Neural cell (in vitro differentiated cells): ENCODE measurements around the gene ACOX1. TPM values are rescaled to one million over a fixed set of nuclear protein-coding genes. Genes with fewer than 3 reads are reported as not detected.

Source experiments
- H2AFZ ChIP-seq: fragments of 200-600, 300-800 bp; sonication (generic), shearing (Covaris generic); 2 replicates; pipeline ENCODE4 v1.6.0; 2014; ENCODE audit warnings: low read depth, mild to moderate bottlenecking, antibody characterized with exemption, low read length, moderate library complexity
- H3F3A ChIP-seq: fragments of 200-600 bp; shearing (Covaris generic); 2 replicates; pipeline ENCODE4 v1.6.1; 2016; ENCODE audit warnings: mild to moderate bottlenecking, moderate library complexity, mixed read lengths, antibody characterized with exemption, low read length; ENCODE audit not compliant: insufficient read depth, poor library complexity, severe bottlenecking
- H3K27ac ChIP-seq: fragments of 200-600, 300-800 bp; sonication (generic), shearing (Covaris generic); 2 replicates; pipeline ENCODE4 v1.5.1; 2014; ENCODE audit warnings: mild to moderate bottlenecking, low read length, moderate library complexity
- H3K27me3 ChIP-seq: fragments of 300-800, 200-600 bp; sonication (generic), shearing (Covaris generic); 2 replicates; pipeline ENCODE4 v1.6.0; 2014; ENCODE audit warnings: mild to moderate bottlenecking, low read depth, low read length, moderate library complexity; ENCODE audit not compliant: insufficient read depth
- H3K36me3 ChIP-seq: fragments of 300-800, 200-600 bp; sonication (generic), shearing (Covaris generic); 2 replicates; pipeline ENCODE4 v1.5.1; 2014; ENCODE audit warnings: mild to moderate bottlenecking, antibody characterized with exemption, low read length, moderate library complexity; ENCODE audit not compliant: insufficient read depth
- H3K4me2 ChIP-seq: fragments of 300-800, 200-600 bp; sonication (generic), shearing (Covaris generic); 2 replicates; pipeline ENCODE4 v1.6.0; 2014; ENCODE audit warnings: mild to moderate bottlenecking, low read length
- H3K4me3 ChIP-seq: fragments of 300-800, 200-600 bp; sonication (generic), shearing (Covaris generic); 2 replicates; pipeline ENCODE4 v1.5.1; 2014; ENCODE audit warnings: mild to moderate bottlenecking, low read length, moderate library complexity
- H3K79me2 ChIP-seq: fragments of 200-600 bp; shearing (Covaris generic); replicated peaks from 2 replicates; pipeline ENCODE4 v1.6.0; 2014; ENCODE audit warnings: mild to moderate bottlenecking, low read length, moderate library complexity; ENCODE audit not compliant: insufficient read depth
- H3K9ac ChIP-seq: fragments of 300-800, 200-600 bp; sonication (generic), shearing (Covaris generic); 2 replicates; pipeline ENCODE4 v1.6.1; 2016; ENCODE audit warnings: mild to moderate bottlenecking, low read length, mixed read lengths
- H3K9me2 ChIP-seq: fragments of 200-600 bp; shearing (Covaris generic); 2 replicates; pipeline ENCODE4 v1.6.1; 2016; ENCODE audit warnings: mild to moderate bottlenecking, low read length, mixed read lengths; ENCODE audit not compliant: insufficient read depth
- H3K9me3 ChIP-seq: fragments of 200-600, 300-800 bp; sonication (generic), shearing (Covaris generic); 2 replicates; pipeline ENCODE4 v1.6.1; 2016; ENCODE audit warnings: mild to moderate bottlenecking, mixed run types, low read length, moderate library complexity, mixed read lengths
- H4K20me1 ChIP-seq: fragments of 200-600 bp; shearing (Covaris generic); 2 replicates; pipeline ENCODE4 v1.6.1; 2016; ENCODE audit warnings: mild to moderate bottlenecking, mixed run types; ENCODE audit not compliant: insufficient read depth
- EP300 ChIP-seq: fragments of 450-650 bp; conservative IDR thresholded peaks from 2 replicates; pipeline ENCODE4 v1.6.1; 2014; ENCODE audit warnings: antibody characterized with exemption, mild to moderate bottlenecking, moderate library complexity; ENCODE audit not compliant: poor library complexity, severe bottlenecking
- EZH2 ChIP-seq: fragments of 200-600, 300-800 bp; shearing (Covaris generic), sonication (generic); IDR thresholded peaks from 2 replicates; pipeline ENCODE4 v1.6.1; 2014; ENCODE audit warnings: antibody characterized with exemption, low read length, borderline replicate concordance, mild to moderate bottlenecking; ENCODE audit not compliant: insufficient read depth, poor library complexity, severe bottlenecking
- MXI1 ChIP-seq: fragments of 450-650 bp; conservative IDR thresholded peaks from 2 replicates; pipeline ENCODE4 v1.6.1; 2014; ENCODE audit warnings: antibody characterized with exemption, mild to moderate bottlenecking; ENCODE audit not compliant: poor library complexity, severe bottlenecking
- POLR2AphosphoS5 ChIP-seq: IDR thresholded peaks from 2 replicates; pipeline ENCODE4 v1.6.1; 2012
- RAD21 ChIP-seq: fragments of 450-650 bp; conservative IDR thresholded peaks from 2 replicates; pipeline ENCODE4 v1.6.1; 2014; ENCODE audit warnings: antibody characterized with exemption, mild to moderate bottlenecking, moderate library complexity
- SMC3 ChIP-seq: fragments of 450-650 bp; conservative IDR thresholded peaks from 2 replicates; pipeline ENCODE4 v1.6.1; 2014; ENCODE audit warnings: antibody characterized with exemption, mild to moderate bottlenecking, moderate library complexity; ENCODE audit not compliant: poor library complexity
- TAF1 ChIP-seq: IDR thresholded peaks from 2 replicates; pipeline ENCODE4 v1.6.1; 2012; ENCODE audit warnings: low read depth
- polyA minus RNA-seq: library from RNA; depleted of rRNA, polyadenylated mRNA; stranded (reverse); fragments of >200 nt; gene quantifications from 2 replicates; pipeline ENCODE4 v1.2.3, GENCODE V29; 2014
- polyA plus RNA-seq: library from polyadenylated mRNA; depleted of rRNA; stranded (reverse); fragments of >200 nt; gene quantifications from 2 replicates; pipeline ENCODE4 v1.2.3, GENCODE V29; 2014
- TF ChIP-seq, protein P1 (sequence below): IDR thresholded peaks from 2 replicates; pipeline ENCODE4 v1.6.1; 2012; ENCODE audit warnings: borderline replicate concordance
- TF ChIP-seq, protein P2 (sequence below): fragments of 450-650 bp; IDR thresholded peaks from 2 replicates; pipeline ENCODE4 v1.5.1; 2014; ENCODE audit warnings: antibody characterized with exemption, mild to moderate bottlenecking, moderate library complexity; ENCODE audit not compliant: poor library complexity, severe bottlenecking

ACOX1 gene
- polyA plus RNA-seq (30.1 and 31.2 TPM in 2 replicates), polyA minus RNA-seq (91.8 and 93.3 TPM in 2 replicates)

DNA sequence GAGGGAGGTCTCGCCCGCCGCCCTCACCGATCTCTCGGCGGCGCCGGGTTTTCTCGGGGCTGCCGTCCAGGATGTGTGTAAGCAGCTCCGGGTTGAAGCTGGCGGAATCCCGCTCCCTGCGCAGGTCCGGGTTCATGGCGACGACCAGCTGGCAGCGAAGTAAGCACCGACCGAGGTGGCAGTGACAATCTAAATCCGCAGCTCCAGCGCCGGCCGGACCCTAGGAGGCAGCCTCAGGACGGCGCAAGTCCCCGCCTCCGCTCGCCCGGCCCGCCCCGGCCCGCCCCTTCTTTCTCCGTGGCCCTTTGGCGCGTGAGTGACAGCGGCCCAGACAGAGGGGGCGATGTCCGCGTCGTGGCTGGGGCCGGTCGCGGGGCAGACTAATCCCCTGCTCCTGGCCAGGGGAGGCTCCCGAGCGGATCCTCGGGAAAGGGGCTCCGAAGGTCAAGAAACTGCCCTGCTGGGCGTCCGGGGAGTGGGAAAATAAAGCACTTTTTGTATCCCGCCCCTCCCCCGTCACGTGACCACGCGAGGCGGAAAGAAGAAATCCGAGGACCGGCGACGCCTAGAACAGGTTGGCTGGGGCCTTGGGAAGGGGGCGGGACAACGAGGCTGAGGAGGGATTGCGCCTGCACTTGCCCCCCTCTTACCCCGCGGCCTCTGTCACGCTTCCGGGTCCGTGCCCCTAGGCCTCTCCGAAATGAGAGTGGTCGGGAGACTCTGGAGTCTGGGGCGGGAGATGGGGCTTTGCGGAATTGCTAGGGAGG, at the start of gene ACOX1, which contains the start of gene TEN1:
Gene ACOX1, minus strand, starts transcription at position 229 of the 767 bp plus-strand sequence. Its CDS starts 93 bp downstream, at position 136.
Gene TEN1, plus strand, starts transcription at position 303 of the 767 bp plus-strand sequence. CDS start 6,953 bp downstream, outside the sequence.
- TF ChIP-seq EP300 (peak; percentile 57), POLR2AphosphoS5 (peak; percentile 96), EZH2 (no peak), MXI1 (peak; percentile 60), TAF1 (peak; percentile 79), RAD21 (no peak), SMC3 (no peak)
- TF ChIP-seq, protein P1, sequence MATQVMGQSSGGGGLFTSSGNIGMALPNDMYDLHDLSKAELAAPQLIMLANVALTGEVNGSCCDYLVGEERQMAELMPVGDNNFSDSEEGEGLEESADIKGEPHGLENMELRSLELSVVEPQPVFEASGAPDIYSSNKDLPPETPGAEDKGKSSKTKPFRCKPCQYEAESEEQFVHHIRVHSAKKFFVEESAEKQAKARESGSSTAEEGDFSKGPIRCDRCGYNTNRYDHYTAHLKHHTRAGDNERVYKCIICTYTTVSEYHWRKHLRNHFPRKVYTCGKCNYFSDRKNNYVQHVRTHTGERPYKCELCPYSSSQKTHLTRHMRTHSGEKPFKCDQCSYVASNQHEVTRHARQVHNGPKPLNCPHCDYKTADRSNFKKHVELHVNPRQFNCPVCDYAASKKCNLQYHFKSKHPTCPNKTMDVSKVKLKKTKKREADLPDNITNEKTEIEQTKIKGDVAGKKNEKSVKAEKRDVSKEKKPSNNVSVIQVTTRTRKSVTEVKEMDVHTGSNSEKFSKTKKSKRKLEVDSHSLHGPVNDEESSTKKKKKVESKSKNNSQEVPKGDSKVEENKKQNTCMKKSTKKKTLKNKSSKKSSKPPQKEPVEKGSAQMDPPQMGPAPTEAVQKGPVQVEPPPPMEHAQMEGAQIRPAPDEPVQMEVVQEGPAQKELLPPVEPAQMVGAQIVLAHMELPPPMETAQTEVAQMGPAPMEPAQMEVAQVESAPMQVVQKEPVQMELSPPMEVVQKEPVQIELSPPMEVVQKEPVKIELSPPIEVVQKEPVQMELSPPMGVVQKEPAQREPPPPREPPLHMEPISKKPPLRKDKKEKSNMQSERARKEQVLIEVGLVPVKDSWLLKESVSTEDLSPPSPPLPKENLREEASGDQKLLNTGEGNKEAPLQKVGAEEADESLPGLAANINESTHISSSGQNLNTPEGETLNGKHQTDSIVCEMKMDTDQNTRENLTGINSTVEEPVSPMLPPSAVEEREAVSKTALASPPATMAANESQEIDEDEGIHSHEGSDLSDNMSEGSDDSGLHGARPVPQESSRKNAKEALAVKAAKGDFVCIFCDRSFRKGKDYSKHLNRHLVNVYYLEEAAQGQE = peak; percentile 85
- TF ChIP-seq, protein P2, sequence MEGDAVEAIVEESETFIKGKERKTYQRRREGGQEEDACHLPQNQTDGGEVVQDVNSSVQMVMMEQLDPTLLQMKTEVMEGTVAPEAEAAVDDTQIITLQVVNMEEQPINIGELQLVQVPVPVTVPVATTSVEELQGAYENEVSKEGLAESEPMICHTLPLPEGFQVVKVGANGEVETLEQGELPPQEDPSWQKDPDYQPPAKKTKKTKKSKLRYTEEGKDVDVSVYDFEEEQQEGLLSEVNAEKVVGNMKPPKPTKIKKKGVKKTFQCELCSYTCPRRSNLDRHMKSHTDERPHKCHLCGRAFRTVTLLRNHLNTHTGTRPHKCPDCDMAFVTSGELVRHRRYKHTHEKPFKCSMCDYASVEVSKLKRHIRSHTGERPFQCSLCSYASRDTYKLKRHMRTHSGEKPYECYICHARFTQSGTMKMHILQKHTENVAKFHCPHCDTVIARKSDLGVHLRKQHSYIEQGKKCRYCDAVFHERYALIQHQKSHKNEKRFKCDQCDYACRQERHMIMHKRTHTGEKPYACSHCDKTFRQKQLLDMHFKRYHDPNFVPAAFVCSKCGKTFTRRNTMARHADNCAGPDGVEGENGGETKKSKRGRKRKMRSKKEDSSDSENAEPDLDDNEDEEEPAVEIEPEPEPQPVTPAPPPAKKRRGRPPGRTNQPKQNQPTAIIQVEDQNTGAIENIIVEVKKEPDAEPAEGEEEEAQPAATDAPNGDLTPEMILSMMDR = peak; percentile 57
- Histone ChIP-seq H3K9ac (peak within 1 kb of the TSS; percentile 93), H3K4me3 (peak within 1 kb of the TSS; percentile 94), H3K36me3 (no peaks in the 10 kb centered on the region), H3K9me3 (no peaks in the 10 kb centered on the region), H3K27ac (peak within 1 kb of the TSS; percentile 99), H3K79me2 (peaks cover 36% of the 10 kb centered on the region), H4K20me1 (no peaks in the 10 kb centered on the region), H3K4me2 (peak within 1 kb of the TSS; percentile 71), H3K27me3 (no peaks in the 10 kb centered on the region), H3K9me2 (no peaks in the 10 kb centered on the region), H2AFZ (peak within 1 kb of the TSS; percentile 90), H3F3A (peaks cover 3% of the 10 kb centered on the region)

DNA sequence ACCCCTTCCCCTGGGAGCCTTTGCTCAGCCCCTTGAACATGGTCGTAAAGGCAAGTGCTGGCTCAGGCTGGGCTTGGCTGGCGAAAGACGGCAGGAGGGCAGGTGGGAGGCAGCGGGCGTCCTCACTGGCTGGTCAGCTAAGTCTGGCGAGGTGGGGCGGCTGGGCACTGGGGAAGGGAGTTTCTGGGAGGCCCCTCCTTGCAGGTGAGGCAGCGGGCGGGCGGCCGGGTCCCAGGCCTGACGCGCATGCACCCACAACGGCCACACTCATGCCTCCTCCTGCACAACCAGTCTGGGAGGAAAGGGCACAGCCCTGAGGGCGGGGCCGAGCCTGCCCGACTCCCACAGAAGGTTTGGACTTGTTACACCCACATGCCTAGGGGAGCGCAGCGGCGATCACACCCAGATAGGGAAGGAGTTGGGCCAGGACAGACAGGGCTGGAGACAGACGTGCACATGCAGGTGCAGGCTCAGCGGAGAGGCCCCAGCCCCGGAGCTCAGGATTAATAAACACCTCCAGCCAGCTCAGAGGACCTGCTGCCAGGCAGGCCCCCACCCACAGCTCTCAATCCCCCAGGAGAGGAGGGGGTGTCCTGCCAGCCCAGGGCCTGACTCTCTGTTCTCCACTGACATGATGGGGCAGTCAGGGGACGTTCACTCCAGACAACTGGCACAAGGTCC, 48.3 kb upstream of the ACOX1 start, which contains the start of gene EVPL:
Gene EVPL, minus strand, starts transcription at position 148 of the 681 bp plus-strand sequence. Its CDS starts 108 bp downstream, at position 40.
- Histone ChIP-seq H3K4me3 (no peak within 1 kb of the TSS), H4K20me1 (no peaks in the 10 kb centered on the region), H3F3A (no peaks in the 10 kb centered on the region), H3K36me3 (no peaks in the 10 kb centered on the region), H3K79me2 (no peaks in the 10 kb centered on the region), H2AFZ (no peak within 1 kb of the TSS), H3K9me2 (no peaks in the 10 kb centered on the region), H3K9me3 (no peaks in the 10 kb centered on the region), H3K9ac (no peak within 1 kb of the TSS), H3K4me2 (no peak within 1 kb of the TSS), H3K27ac (no peak within 1 kb of the TSS), H3K27me3 (no peaks in the 10 kb centered on the region)
- TF ChIP-seq TAF1 (no peak), RAD21 (no peak), EZH2 (no peak), EP300 (no peak), MXI1 (no peak), SMC3 (no peak), POLR2AphosphoS5 (no peak)
- TF ChIP-seq, protein P1 = no peak
- TF ChIP-seq, protein P2 = no peak
